Testis (tissue), 3 donors: ENCODE data around the gene AUTS2. TPM values are rescaled to one million over a fixed set of nuclear protein-coding genes. Genes with fewer than 3 reads are reported as not detected.

ENCODE experiments used
- DNase-seq: peaks from one replicate; pipeline ENCODE4 v3.0.0-alpha.2; 2019
- H3K27ac ChIP-seq, 2 donors: fragments of 200-600 bp; sonication (generic); one replicate each; pipeline ENCODE4 v1.5.1; 2019
- H3K27me3 ChIP-seq: fragments of 200-600 bp; sonication (generic); one replicate; pipeline ENCODE4 v1.5.1; 2019
- H3K36me3 ChIP-seq: fragments of 200-600 bp; sonication (generic); one replicate; pipeline ENCODE4 v1.5.1; 2017; ENCODE audit warnings: low read depth; ENCODE audit errors: missing control alignments
- H3K4me1 ChIP-seq: fragments of 200-600 bp; sonication (generic); one replicate; pipeline ENCODE4 v1.5.1; 2019
- H3K4me3 ChIP-seq, 2 donors: fragments of 200-600 bp; sonication (generic); one replicate each; pipeline ENCODE4 v1.5.1; 2017 to 2019
- H3K9me3 ChIP-seq: fragments of 200-600 bp; sonication (generic); one replicate; pipeline ENCODE4 v1.5.1; 2017
- CTCF ChIP-seq, 3 experiments: fragments of 450-650 bp in 2 of 3; fragments of 200-600 bp in 1 of 3; sonication (generic) in 1 of 3; IDR thresholded peaks; one replicate each; pipeline ENCODE4 v1.5.1; 2016 to 2019; ENCODE audit warnings: antibody characterized with exemption in 3 of 3, mild to moderate bottlenecking in 2 of 3, moderate library complexity in 1 of 3
- POLR2A ChIP-seq: fragments of 450-650 bp; IDR thresholded peaks from one replicate; pipeline ENCODE4 v1.6.1; 2017; ENCODE audit warnings: antibody characterized with exemption, mild to moderate bottlenecking, moderate library complexity
- WGBS, 2 donors: methylation state at CpG; one replicate each; pipeline ENCODE4 v1.1.5; 2018; 5-methylcytosine and 5-hydroxymethylcytosine counted together
- intact Hi-C: fragments of 100-400 bp; cut with DNase I; formaldehyde crosslinking; loops from one replicate; pipeline ENCODE4 v1.15.1; 2023; ENCODE audit warnings: low total_unique reads
- polyA plus RNA-seq: library from polyadenylated mRNA; stranded (reverse); fragments of 350-450 nt; fragmentation: Illumina TruSeq; extraction: RNeasy Lipid Tissue Mini Kit (QIAGEN cat#74804); gene quantifications from one replicate; pipeline ENCODE4 v1.2.3, GENCODE V29; 2014; ENCODE audit warnings: low read depth, low replicate concordance; ENCODE audit not compliant: insufficient read depth
- total RNA-seq, 2 donors: library from RNA; depleted of rRNA; stranded (reverse); fragments of >200 nt; gene quantifications; one replicate each; pipeline ENCODE4 v1.2.3, GENCODE V29; 2016

Gene AUTS2
- total and polyA plus RNA-seq, 3 donors from 2014 or later = 21.3 to 75.5 (median 56.1) TPM

GRCh38 chr7:70700941-70701425 lies 1102.7 kb downstream of the AUTS2 start:
- intact Hi-C loops = no loop called here
- 73 to 87% methylated on average over 6 of the region's 6 CpGs for WGBS, 2 donors
- no peaks in the 10 kb centered on the region for H3K4me1 ChIP-seq

GRCh38 chr7:70701477-70701876 lies 1103.2 kb downstream of the AUTS2 start:
- Histone ChIP-seq H3K36me3 (no peaks in the 10 kb centered on the region), H3K27ac (no peak overlapping the region), H3K4me3 (no peak overlapping the region), H3K4me1 (no peaks in the 10 kb centered on the region), H3K9me3 (no peaks in the 10 kb centered on the region), H3K27me3 (no peaks in the 10 kb centered on the region)
- WGBS, 2 donors = 71 to 83% methylated on average over 6 of the region's 6 CpGs
- DNase-seq = no peak
- intact Hi-C loops = no loop called here
- TF ChIP-seq CTCF (IDR thresholded peaks at IDR 0.05) (no peak), POLR2A (no peak)

More at GRCh38 chr7:70700941-70701425, 1102.7 kb downstream of the AUTS2 start:
- TF ChIP-seq CTCF (IDR thresholded peaks at IDR 0.05) (no peak), POLR2A (no peak)
- Histone ChIP-seq H3K27ac (no peak overlapping the region), H3K4me3 (no peak overlapping the region), H3K27me3 (no peaks in the 10 kb centered on the region), H3K9me3 (no peaks in the 10 kb centered on the region), H3K36me3 (no peaks in the 10 kb centered on the region)
- no peak for DNase-seq

GRCh38 chr7:70701991-70702390 lies 1103.7 kb downstream of the AUTS2 start:
- intact Hi-C loops = no loop called here
- 83 to 94% methylated on average over 2 of the region's 2 CpGs for WGBS, 2 donors
- no peaks in the 10 kb centered on the region for H3K9me3 ChIP-seq
- no peak for TF ChIP-seq CTCF (IDR thresholded peaks at IDR 0.05)
- TF ChIP-seq POLR2A = no peak
- DNase-seq = no peak
- no peak overlapping the region for H3K27ac ChIP-seq
- no peaks in the 10 kb centered on the region for H3K36me3 ChIP-seq
- H3K4me1 ChIP-seq = no peaks in the 10 kb centered on the region
- H3K27me3 ChIP-seq = no peaks in the 10 kb centered on the region
- H3K4me3 ChIP-seq = no peak overlapping the region

GRCh38 chr7:70703785-70704184 lies 1105.5 kb downstream of the AUTS2 start:
- Histone ChIP-seq H3K27ac (no peak overlapping the region), H3K4me3 (no peak overlapping the region), H3K36me3 (no peaks in the 10 kb centered on the region), H3K27me3 (no peaks in the 10 kb centered on the region), H3K9me3 (no peaks in the 10 kb centered on the region), H3K4me1 (no peaks in the 10 kb centered on the region)
- DNase-seq = no peak
- TF ChIP-seq CTCF (IDR thresholded peaks at IDR 0.05) (no peak), POLR2A (no peak)
- 94 to 96% methylated on average over 4 of the region's 4 CpGs for WGBS, 2 donors
- intact Hi-C loops = no loop called here

- H3K27ac ChIP-seq = no peak overlapping the region
- no peaks in the 10 kb centered on the region for H3K27me3 ChIP-seq
- WGBS, 2 donors = 85 to 88% methylated on average over 5 of the region's 5 CpGs
- no peaks in the 10 kb centered on the region for H3K36me3 ChIP-seq
- H3K4me1 ChIP-seq = no peaks in the 10 kb centered on the region
- no peak overlapping the region for H3K4me3 ChIP-seq
- DNase-seq = no peak
- H3K9me3 ChIP-seq = no peaks in the 10 kb centered on the region
- TF ChIP-seq POLR2A (no peak), CTCF (IDR thresholded peaks at IDR 0.05) (no peak)
- intact Hi-C loops = no loop called here
Measured at GRCh38 chr7:70704831-70705346, 1106.6 kb downstream of the AUTS2 start.
